H1 (cell line): ENCODE measurements around the gene THOP1. TPM values are rescaled to one million over a fixed set of nuclear protein-coding genes. Genes with fewer than 3 reads are reported as not detected.

Experiments used
- CTCF ChIA-PET: fragments of 300-600 bp; sonication (Branson Sonifier 250); formaldehyde crosslinking; loops from one replicate; lab custom pipeline; 2021; ENCODE audit not compliant: partially characterized antibody; lab: Charles Lee
- POLR2A ChIA-PET: fragments of 300-600 bp; sonication (Branson Sonifier 250); formaldehyde crosslinking; loops from one replicate; lab custom pipeline; 2021; ENCODE audit warnings: inconsistent platforms; ENCODE audit not compliant: partially characterized antibody; lab: Charles Lee
- DNase-seq, 2 experiments: peaks; one replicate each; pipeline versions ENCODE4 v3.0.0 to v3.0.0-alpha.2; 2010 to 2022; ENCODE audit warnings: low spot score in 2 of 2, low read depth in 1 of 2, mixed read lengths in 1 of 2
- FAIRE-seq: peaks from 2 replicates; lab custom pipeline; 2011; peaks lifted over from hg19 to GRCh38; lab: Jason Lieb, UNC
- H2AFZ ChIP-seq: 2 replicates; pipeline ENCODE4 v1.8.1; 2012; ENCODE audit warnings: low read length, inconsistent platforms
- H2AK5ac ChIP-seq: 2 replicates; pipeline ENCODE4 v1.6.1; 2013; ENCODE audit warnings: low read depth, low read length
- H2BK120ac ChIP-seq: replicated peaks from 2 replicates; pipeline ENCODE3; 2013; ENCODE audit warnings: low read depth, low read length, inconsistent platforms
- H2BK12ac ChIP-seq: 2 replicates; pipeline ENCODE4 v1.6.1; 2013; ENCODE audit warnings: low read depth, low read length
- H2BK15ac ChIP-seq: 2 replicates; pipeline ENCODE4 v1.6.1; 2013; ENCODE audit warnings: low read length
- H2BK20ac ChIP-seq: 2 replicates; pipeline ENCODE4 v1.6.1; 2013; ENCODE audit warnings: low read length
- H2BK5ac ChIP-seq: 2 replicates; pipeline ENCODE4 v1.6.1; 2013; ENCODE audit warnings: low read depth, low read length
- H3K14ac ChIP-seq: 2 replicates; pipeline ENCODE4 v1.6.1; 2013; ENCODE audit warnings: inconsistent platforms; ENCODE audit not compliant: insufficient read length
- H3K18ac ChIP-seq: 2 replicates; pipeline ENCODE4 v1.6.1; 2013; ENCODE audit warnings: low read length; ENCODE audit errors: extremely low read depth
- H3K23ac ChIP-seq: 2 replicates; pipeline ENCODE4 v1.6.1; 2013; ENCODE audit warnings: inconsistent platforms; ENCODE audit not compliant: insufficient read length
- H3K23me2 ChIP-seq: 2 replicates; pipeline ENCODE4 v1.6.1; 2013; ENCODE audit warnings: low read depth, low read length
- H3K27ac ChIP-seq: 2 replicates; pipeline ENCODE4 v1.6.1; 2011; ENCODE audit warnings: low read depth, low read length, inconsistent platforms
- H3K27me3 ChIP-seq, 4 experiments: replicated peaks in 1 of 4; 1 replicate in 1 of 4; 2 replicates in 3 of 4; pipeline versions ENCODE4 v1.6.1 to v1.8.1; 2011 to 2013; ENCODE audit warnings: low read length in 3 of 4, mild to moderate bottlenecking in 3 of 4, inconsistent platforms in 2 of 4, mixed read lengths in 2 of 4, moderate library complexity in 1 of 4; ENCODE audit not compliant: control insufficient read depth in 3 of 4, insufficient read depth in 3 of 4; ENCODE audit errors: extremely low read depth in 1 of 4
- H3K36me3 ChIP-seq, 4 experiments: 2 replicates each; pipeline versions ENCODE4 v1.6.1 to v1.8.1; 2011 to 2013; ENCODE audit warnings: mild to moderate bottlenecking in 4 of 4, low read length in 3 of 4, moderate library complexity in 2 of 4, control low read depth in 1 of 4, inconsistent platforms in 1 of 4; ENCODE audit not compliant: insufficient read depth in 4 of 4, control insufficient read depth in 2 of 4
- H3K4ac ChIP-seq: replicated peaks from 2 replicates; pipeline ENCODE3; 2013; ENCODE audit warnings: low read length, low read depth, mixed read lengths, inconsistent platforms; ENCODE audit not compliant: insufficient read length
- H3K4me1 ChIP-seq, 4 experiments: replicated peaks in 1 of 4; 1 replicate in 1 of 4; 2 replicates in 3 of 4; pipeline versions ENCODE4 v1.6.1 to v1.8.1; 2011 to 2013; ENCODE audit warnings: low read length in 3 of 4, inconsistent platforms in 2 of 4, mixed read lengths in 1 of 4; ENCODE audit not compliant: insufficient read depth in 4 of 4, control insufficient read depth in 3 of 4
- H3K4me2 ChIP-seq, 2 experiments: 2 replicates each; pipeline versions ENCODE4 v1.6.1 to v1.8.1; 2011 to 2013; ENCODE audit warnings: low read depth in 2 of 2, low read length in 2 of 2, control low read depth in 1 of 2, inconsistent platforms in 1 of 2, mild to moderate bottlenecking in 1 of 2; ENCODE audit not compliant: insufficient read depth in 1 of 2
- H3K4me3 ChIP-seq, 4 experiments: fragments of 200-600, 300-600 bp in 1 of 4; sonication (generic), shearing (Covaris generic), sonication (Bioruptor Twin) in 1 of 4; 2 replicates each; pipeline versions ENCODE4 v1.5.1 to v1.8.1; 2011 to 2016; ENCODE audit warnings: low read length in 4 of 4, low read depth in 3 of 4, control low read depth in 2 of 4, inconsistent platforms in 2 of 4, mild to moderate bottlenecking in 2 of 4, mixed read lengths in 1 of 4, moderate library complexity in 1 of 4; ENCODE audit not compliant: insufficient read depth in 2 of 4; ENCODE audit errors: extremely low read depth in 1 of 4
- H3K56ac ChIP-seq: replicated peaks from 2 replicates; pipeline ENCODE3; 2013; ENCODE audit warnings: low read depth, mild to moderate bottlenecking, mixed read lengths, low read length, inconsistent platforms; ENCODE audit not compliant: insufficient read length
- H3K79me1 ChIP-seq: 2 replicates; pipeline ENCODE4 v1.6.1; 2013; ENCODE audit warnings: low read depth, low read length, control low read depth
- H3K79me2 ChIP-seq, 2 experiments: 2 replicates each; pipeline versions ENCODE4 v1.6.1 to v1.8.1; 2012 to 2013; ENCODE audit warnings: low read length in 2 of 2, mild to moderate bottlenecking in 2 of 2, inconsistent platforms in 1 of 2; ENCODE audit not compliant: insufficient read depth in 2 of 2, control insufficient read depth in 1 of 2
- H3K9ac ChIP-seq, 4 experiments: replicated peaks in 1 of 4; 1 replicate in 1 of 4; 2 replicates in 3 of 4; pipeline versions ENCODE4 v1.6.1 to v1.8.1; 2011 to 2013; ENCODE audit warnings: low read depth in 3 of 4, low read length in 3 of 4, control low read depth in 2 of 4, mild to moderate bottlenecking in 2 of 4, moderate library complexity in 2 of 4, inconsistent platforms in 1 of 4; ENCODE audit errors: extremely low read depth in 1 of 4
- H3K9me3 ChIP-seq, 2 experiments: 2 replicates each; pipeline versions ENCODE4 v1.6.1 to v1.8.1; 2012 to 2013; ENCODE audit warnings: mild to moderate bottlenecking in 2 of 2, moderate library complexity in 2 of 2, control low read depth in 1 of 2, inconsistent platforms in 1 of 2, low read depth in 1 of 2, low read length in 1 of 2, mixed read lengths in 1 of 2; ENCODE audit not compliant: insufficient read depth in 2 of 2
- H4K20me1 ChIP-seq, 2 experiments: replicated peaks in 1 of 2; 2 replicates each; pipeline versions ENCODE3 to v1.8.1; 2011 to 2013; ENCODE audit warnings: inconsistent platforms in 2 of 2, low read length in 2 of 2, mild to moderate bottlenecking in 1 of 2; ENCODE audit not compliant: insufficient read depth in 2 of 2, control insufficient read depth in 1 of 2
- H4K5ac ChIP-seq: 2 replicates; pipeline ENCODE4 v1.6.1; 2013; ENCODE audit warnings: low read length, low read depth, mixed read lengths, inconsistent platforms; ENCODE audit not compliant: insufficient read length
- H4K8ac ChIP-seq: 2 replicates; pipeline ENCODE4 v1.8.0; 2013; ENCODE audit warnings: mild to moderate bottlenecking, moderate library complexity, low read length, inconsistent platforms; ENCODE audit not compliant: insufficient read depth; ENCODE audit errors: extremely low read depth
- H4K91ac ChIP-seq: replicated peaks from 2 replicates; pipeline ENCODE3; 2013; ENCODE audit warnings: low read length, mixed read lengths, inconsistent platforms; ENCODE audit not compliant: insufficient read length
- CHD1 ChIP-seq: IDR thresholded peaks from 2 replicates; pipeline ENCODE4 v1.6.1; 2012; ENCODE audit warnings: low read depth, low read length, improper control_type of control experiment
- CTBP2 ChIP-seq: IDR thresholded peaks from 2 replicates; pipeline ENCODE4 v1.7.0; 2011; ENCODE audit warnings: borderline replicate concordance, mild to moderate bottlenecking, moderate library complexity, mixed read lengths, low read length; ENCODE audit not compliant: insufficient read depth, insufficient read length
- EP300 ChIP-seq, 2 experiments: IDR thresholded peaks; 1 replicate in 1 of 2; 2 replicates in 1 of 2; pipeline ENCODE4 v1.6.1; 2011 to 2012; ENCODE audit warnings: low read depth in 2 of 2, low read length in 2 of 2, mild to moderate bottlenecking in 2 of 2, borderline replicate concordance in 1 of 2, inconsistent platforms in 1 of 2, moderate library complexity in 1 of 2
- HDAC2 ChIP-seq, 2 experiments: fragments of 300-600 bp in 1 of 2; sonication (generic) in 1 of 2; IDR thresholded peaks; 2 replicates each; pipeline ENCODE4 v1.6.1; 2011 to 2012; ENCODE audit warnings: low read depth in 2 of 2, low read length in 2 of 2, mild to moderate bottlenecking in 2 of 2, moderate library complexity in 2 of 2, borderline replicate concordance in 1 of 2, inconsistent platforms in 1 of 2
- RFX5 ChIP-seq: IDR thresholded peaks from 2 replicates; pipeline ENCODE4 v1.6.1; 2011; ENCODE audit warnings: low read depth, low read length, improper control_type of control experiment, borderline replicate concordance
- SP4 ChIP-seq: IDR thresholded peaks from 2 replicates; pipeline ENCODE4 v1.6.1; 2012; ENCODE audit warnings: low read length, inconsistent platforms
- TAF1 ChIP-seq: IDR thresholded peaks from 2 replicates; pipeline ENCODE4 v1.6.1; 2011; ENCODE audit warnings: mild to moderate bottlenecking, low read depth, low read length
- TAF7 ChIP-seq: optimal IDR thresholded peaks from 2 replicates; pipeline ENCODE3; 2011; ENCODE audit warnings: low read depth, mild to moderate bottlenecking, inconsistent platforms, low read length, moderate library complexity, borderline replicate concordance
- ZNF274 ChIP-seq: IDR thresholded peaks from 2 replicates; pipeline ENCODE4 v1.7.0; 2012; ENCODE audit warnings: low read length, borderline replicate concordance; ENCODE audit errors: extremely low read depth
- WGBS, 2 experiments: shearing (Covaris generic) in 1 of 2; methylation state at CpG; one replicate each; pipeline versions ENCODE4 v1.1.6 to v1.1.7; 2013 to 2015; ENCODE audit warnings: low lambda C conversion rate in 2 of 2, mixed read lengths in 2 of 2, inconsistent platforms in 1 of 2, low coverage in 1 of 2, missing lambda C conversion rate in 1 of 2; ENCODE audit not compliant: insufficient replicate concordance in 2 of 2, insufficient coverage in 1 of 2, insufficient read length in 1 of 2; ENCODE audit errors: extremely low coverage in 1 of 2, missing lambda C conversion rate in 1 of 2; 5-methylcytosine and 5-hydroxymethylcytosine counted together
- polyA plus RNA-seq, 7 experiments: library from polyadenylated mRNA; depleted of rRNA in 3 of 7; stranded (reverse) in 5 of 7; unstranded in 2 of 7; fragments of >200 nt in 5 of 7; fragments of 200-250 nt in 2 of 7; gene quantifications; 1 replicate in 5 of 7; 2 replicates in 1 of 7; 4 replicates in 1 of 7; pipeline versions ENCODE4 v1.2.1 to v1.2.3, GENCODE V29; 2011 to 2013; ENCODE audit warnings: missing spikeins in 2 of 7, mixed read lengths in 2 of 7
- total RNA-seq: library from RNA; stranded (reverse); fragmentation: NEBNext Ultra II Directional; extraction: Animal tissue kit (Norgen Biotek cat#: 25700); gene quantifications from 2 replicates; pipeline ENCODE4 v1.2.1, GENCODE V29; 2021

Gene THOP1
- total and polyA plus RNA-seq, 2 of the 8 experiments (the other 6 are each of a cell fraction or from before 2014, with no cell fraction given) = 136 to 159 TPM

GRCh38 chr19:2764945-2765344 is 20.4 kb upstream of the THOP1 start:
- no peak overlapping the region for H2BK120ac ChIP-seq
- 95% methylated on average over 21 of the region's 21 CpGs; no CpG with 5 or more reads in 1 of the 2 experiments for WGBS, 2 experiments
- no peak overlapping the region for H3K18ac ChIP-seq
- H4K20me1 ChIP-seq = peaks cover 11 to 15% of the 10 kb centered on the region in 2 experiments
- H3K79me2 ChIP-seq = peaks cover under 1 to 15% of the 10 kb centered on the region in 2 experiments; a peak in 3 of 4 replicates
- H4K91ac ChIP-seq = no peak overlapping the region
- H3K9ac ChIP-seq = no peak overlapping the region
- H3K27ac ChIP-seq = no peak overlapping the region
- no peaks in the 10 kb centered on the region for H3K23me2 ChIP-seq
- H3K4me3 ChIP-seq = no peak overlapping the region
- no peak overlapping the region for H3K4me2 ChIP-seq
- no peak overlapping the region for H3K56ac ChIP-seq
- CTCF ChIA-PET = interaction anchor here (0.9 to 1.5 kb wide), 3 partner anchors 10 to 93 kb away, joined by 3 to 5 read pairs (median 4); no protein-coding TSS in a partner anchor
- no peak for FAIRE-seq
- no peak overlapping the region for H4K5ac ChIP-seq
- no peak overlapping the region for H3K4ac ChIP-seq
- H2BK20ac ChIP-seq = no peak overlapping the region
- peaks cover 2% of the 10 kb centered on the region; the same call in 1 of the 2 replicates for H3K79me1 ChIP-seq
- no peaks in the 10 kb centered on the region for H3K9me3 ChIP-seq
- H3K27me3 ChIP-seq = no peaks in the 10 kb centered on the region
- no peaks in the 10 kb centered on the region for H3K4me1 ChIP-seq
- POLR2A ChIA-PET = no interaction called here
- no peak overlapping the region for H2AK5ac ChIP-seq
- no peak overlapping the region for H2AFZ ChIP-seq
- H3K14ac ChIP-seq = no peak overlapping the region
- no peak overlapping the region for H2BK15ac ChIP-seq
- H4K8ac ChIP-seq = peak overlapping the region; percentile 25; the same call in 1 of the 2 replicates
- DNase-seq = no peak
- H3K36me3 ChIP-seq = peaks cover 19 to 60% (median 33%) of the 10 kb centered on the region in 4 experiments; a peak in 7 of 8 replicates
- no peak overlapping the region for H3K23ac ChIP-seq
- no peak overlapping the region for H2BK12ac ChIP-seq
- H2BK5ac ChIP-seq = no peak overlapping the region
- TF ChIP-seq TAF1 = no peak
- TF ChIP-seq RFX5 = no peak
- TF ChIP-seq CHD1 = no peak
- TF ChIP-seq CTBP2 = no peak
- no peak for TF ChIP-seq ZNF274
- TF ChIP-seq SP4 = no peak
- no peak for TF ChIP-seq EP300 (IDR thresholded peaks at IDR 0.05; ENCODE audit: borderline replicate concordance in 1 of 2, low read depth in 2 of 2, low read length in 2 of 2)
- no peak for TF ChIP-seq HDAC2 (IDR thresholded peaks at IDR 0.05; ENCODE audit: borderline replicate concordance in 1 of 2, low read depth in 2 of 2, low read length in 2 of 2)
- TF ChIP-seq TAF7 = no peak
